H7 (cell line): ENCODE data around the gene PTPA. TPM values are rescaled to one million over a fixed set of nuclear protein-coding genes. Genes with fewer than 3 reads are reported as not detected.
"Not testable (repeated sequence)": the region's sequence is repeated elsewhere in the genome, so short reads cannot be mapped to it uniquely, and the experiment has no call there.

Experiments
- DNase-seq: peaks from one replicate; pipeline ENCODE4 v3.0.0; 2012
- H3K27me3 ChIP-seq: 2 replicates; pipeline ENCODE4 v1.6.0; 2011; ENCODE audit warnings: mild to moderate bottlenecking, low read length; ENCODE audit not compliant: control insufficient read depth, insufficient read depth
- H3K36me3 ChIP-seq: replicated peaks from 2 replicates; pipeline ENCODE4 v1.5.1; 2011; ENCODE audit warnings: low read length; ENCODE audit not compliant: control insufficient read depth, insufficient read depth
- H3K4me3 ChIP-seq: 2 replicates; pipeline ENCODE4 v1.5.1; 2011; ENCODE audit warnings: low read depth, mild to moderate bottlenecking, control low read depth, low read length, moderate library complexity; ENCODE audit not compliant: insufficient read depth
- total RNA-seq: library from RNA; depleted of rRNA; stranded (reverse); fragments of >200 nt; shearing (Covaris generic); gene quantifications from 2 replicates; pipeline ENCODE4 v1.2.3, GENCODE V29; 2014; rRNA removed

The PTPA gene
- total RNA-seq, 1 experiment from 2014 or later, result 166 TPM

- H3K36me3 ChIP-seq, DNase-seq, H3K4me3 ChIP-seq, H3K27me3 ChIP-seq: not testable (repeated sequence)
Observed at GRCh38 chr9:129189971-129190370, 78.8 kb downstream of the PTPA start.

GRCh38 chr9:129191234-129191633 is 80.0 kb downstream of the PTPA start:
- no peaks in the 10 kb centered on the region for H3K36me3 ChIP-seq
- H3K4me3 ChIP-seq, result no peak overlapping the region
- H3K27me3 ChIP-seq, result peaks cover 4% of the 10 kb centered on the region
- DNase-seq, result no peak

GRCh38 chr9:129193655-129194054 is 82.4 kb downstream of the PTPA start:
- H3K36me3 ChIP-seq, result no peaks in the 10 kb centered on the region
- peaks cover 14% of the 10 kb centered on the region for H3K27me3 ChIP-seq
- DNase-seq, result no peak
- no peak overlapping the region for H3K4me3 ChIP-seq

- H3K4me3 ChIP-seq, result no peak overlapping the region
- peaks cover 15% of the 10 kb centered on the region for H3K27me3 ChIP-seq
- no peak for DNase-seq
- H3K36me3 ChIP-seq, result no peaks in the 10 kb centered on the region
Observed at GRCh38 chr9:129194221-129194620, 83.0 kb downstream of the PTPA start.

GRCh38 chr9:129195606-129196005 is 84.4 kb downstream of the PTPA start:
- no peaks in the 10 kb centered on the region for H3K36me3 ChIP-seq
- H3K4me3 ChIP-seq, result no peak overlapping the region
- DNase-seq, result no peak
- peaks cover 15% of the 10 kb centered on the region for H3K27me3 ChIP-seq

- H3K36me3 ChIP-seq, H3K4me3 ChIP-seq, DNase-seq: not testable (repeated sequence)
- H3K27me3 ChIP-seq, result peaks cover 15% of the 10 kb centered on the region
Observed at GRCh38 chr9:129197045-129197444, 85.8 kb downstream of the PTPA start.

- DNase-seq, result no peak
- H3K36me3 ChIP-seq, result no peaks in the 10 kb centered on the region
- H3K27me3 ChIP-seq, result peaks cover 15% of the 10 kb centered on the region
- H3K4me3 ChIP-seq, result no peak overlapping the region
Observed at GRCh38 chr9:129197978-129198318, 86.7 kb downstream of the PTPA start.

Other genes starting within 250 kb of the PTPA start
- 47.9 and 49.0 TPM in 2 replicates for gene KYAT1, start 229.5 kb upstream of the PTPA start, total RNA-seq
- 67.2 and 76.0 TPM in 2 replicates for gene LRRC8A, start 229.3 kb upstream of the PTPA start, total RNA-seq
- 24.3 and 27.2 TPM in 2 replicates for gene PHYHD1, start 190.4 kb upstream of the PTPA start, total RNA-seq
- gene DOLK, start 163.8 kb upstream of the PTPA start, total RNA-seq, result 18.6 and 20.9 TPM in 2 replicates
- gene NUP188, start 163.7 kb upstream of the PTPA start, total RNA-seq, result 81.3 and 87.9 TPM in 2 replicates
- 79.1 and 80.1 TPM in 2 replicates for gene SH3GLB2, start 83.1 kb upstream of the PTPA start, total RNA-seq
- 26.4 and 33.8 TPM in 2 replicates for gene MIGA2, start 74.8 kb upstream of the PTPA start, total RNA-seq
- 41.3 and 42.5 TPM in 2 replicates for gene DOLPP1, start 30.3 kb upstream of the PTPA start, total RNA-seq
- 13.6 and 14.9 TPM in 2 replicates for gene CRAT, start 622 bp upstream of the PTPA start, total RNA-seq
- gene IER5L, start 66.8 kb downstream of the PTPA start, total RNA-seq, result 11.1 and 13.3 TPM in 2 replicates